Transverse colon (tissue), 4 donors: ENCODE data around the gene INSIG2.

Experiments used
- CTCF ChIP-seq, 5 experiments: fragments of 200-600 bp in 3 of 5; fragments of 450-650 bp in 2 of 5; sonication (generic) in 3 of 5; IDR thresholded peaks; 1 replicate in 2 of 5; 2 replicates in 3 of 5; pipeline ENCODE4 v1.5.1; 2016 to 2017; ENCODE audit warnings: antibody characterized with exemption in 5 of 5, inconsistent platforms in 3 of 5, mild to moderate bottlenecking in 2 of 5, moderate library complexity in 1 of 5
- POLR2A ChIP-seq: fragments of 450-650 bp; IDR thresholded peaks from one replicate; pipeline ENCODE4 v1.6.1; 2016; ENCODE audit warnings: antibody characterized with exemption, mild to moderate bottlenecking, moderate library complexity
- POLR2AphosphoS5 ChIP-seq, 3 donors: sonication (generic); formaldehyde crosslinking; IDR thresholded peaks; one replicate each; pipeline ENCODE4 v1.6.1; 2016; ENCODE audit warnings: antibody characterized with exemption in 3 of 3

- TF ChIP-seq CTCF (IDR thresholded peaks at IDR 0.05) = no peak
- TF ChIP-seq POLR2AphosphoS5 (IDR thresholded peaks at IDR 0.05) = no peak
- TF ChIP-seq POLR2A = no peak
Measured at GRCh38 chr2:118122594-118123281, 34.5 kb downstream of the INSIG2 start.
